ENCODE data around the gene SEC14L2.
"Not testable (repeated sequence)": the region's sequence is repeated elsewhere in the genome, so short reads cannot be mapped to it uniquely, and the experiment has no call there.

The SEC14L2 gene

DNA sequence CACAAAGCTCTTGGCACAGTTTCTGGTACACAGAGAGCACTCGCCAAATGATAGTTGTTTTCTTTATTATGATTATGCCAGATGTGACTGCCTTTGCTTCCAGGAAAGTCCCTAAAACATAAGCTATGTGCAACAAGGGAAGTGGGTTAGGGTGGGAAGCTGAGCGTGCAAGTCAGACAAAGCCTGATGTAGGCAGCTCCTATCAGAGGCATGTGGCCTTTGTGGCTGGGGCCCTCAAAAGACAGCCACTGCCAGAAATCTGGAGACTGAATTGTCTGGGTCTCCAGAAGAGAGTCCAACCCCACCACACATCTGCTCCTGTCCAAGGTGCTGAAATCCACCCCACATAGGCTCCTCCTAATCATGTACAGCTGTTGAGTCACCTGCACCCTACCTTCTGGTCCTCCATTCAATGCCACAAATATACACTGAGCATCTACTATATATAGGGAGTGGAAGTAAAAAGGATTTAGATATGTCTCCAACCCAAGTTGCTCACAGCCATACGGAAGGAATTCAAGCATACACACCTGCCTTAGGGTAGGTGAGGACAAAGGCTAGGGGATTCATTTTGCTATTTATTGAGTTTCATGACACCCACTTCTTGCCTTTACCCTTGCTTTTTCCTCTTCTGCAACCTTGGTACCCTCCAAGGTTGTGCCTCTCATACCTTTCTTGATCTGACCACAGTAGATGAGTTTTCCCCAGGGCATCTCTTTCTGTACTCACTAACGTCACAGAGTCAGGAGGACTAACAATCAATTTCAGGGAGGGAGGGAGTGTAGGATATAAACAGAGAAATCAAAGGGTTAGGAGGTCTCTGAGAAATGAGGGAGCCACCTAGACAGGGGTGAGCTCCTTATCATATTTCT is 62.6 kb downstream of the SEC14L2 start:
- no peak overlapping the region for H4K91ac ChIP-seq (ENCODE audit: low read depth, low read length)
- no peak overlapping the region for H3K23ac ChIP-seq (ENCODE audit: low read length)
- H2AFZ ChIP-seq (ENCODE audit: insufficient read depth, low read length, poor library complexity), result no peak overlapping the region
- H3K36me3 ChIP-seq (ENCODE audit: control insufficient read depth in 1 of 2, insufficient read depth in 2 of 2, low read length in 2 of 2), result no peaks in the 10 kb centered on the region
- H2BK5ac ChIP-seq (ENCODE audit: low read depth, low read length, poor library complexity), result no peak overlapping the region
- H3K27me3 ChIP-seq (ENCODE audit: insufficient read depth, low read length), result no peaks in the 10 kb centered on the region
- H4K8ac ChIP-seq (ENCODE audit: low read depth, low read length), result no peak overlapping the region
- no peak overlapping the region for H3K4me2 ChIP-seq (ENCODE audit: low read length)
- no peak overlapping the region for H2BK12ac ChIP-seq (ENCODE audit: low read length)
- no peak overlapping the region for H2AK5ac ChIP-seq (ENCODE audit: low read length)
- H3K14ac ChIP-seq (ENCODE audit: low read length), result no peak overlapping the region
- no peak overlapping the region for H2BK120ac ChIP-seq (ENCODE audit: insufficient read depth, low read length, poor library complexity)
- H3K4me1 ChIP-seq (ENCODE audit: control insufficient read depth in 1 of 2, insufficient read depth in 2 of 2, low read length in 2 of 2), result no peaks in the 10 kb centered on the region
- no peak overlapping the region for H3K4me3 ChIP-seq (ENCODE audit: low read depth, low read length)
- H3K27ac ChIP-seq (ENCODE audit: low read depth, low read length), result no peak overlapping the region
- no peak for DNase-seq
- WGBS (ENCODE audit: extremely low coverage, insufficient coverage, insufficient read length), result no CpG with 5 or more reads among the region's 4 CpGs
- no peak overlapping the region for H4K12ac ChIP-seq (ENCODE audit: low read depth, low read length)
- no peak overlapping the region for H3K18ac ChIP-seq (ENCODE audit: low read length)
- no peaks in the 10 kb centered on the region for H3K79me1 ChIP-seq (ENCODE audit: low read length)
- H3K79me2 ChIP-seq (ENCODE audit: control insufficient read depth, insufficient read depth, low read length, poor library complexity), result no peaks in the 10 kb centered on the region
- H3K4ac ChIP-seq (ENCODE audit: low read depth, low read length), result no peak overlapping the region
- H3K9me3 ChIP-seq (ENCODE audit: insufficient read depth, low read depth, low read length), result peaks cover 4% of the 10 kb centered on the region
- no peak overlapping the region for H3K9ac ChIP-seq (ENCODE audit: low read length)

DNA sequence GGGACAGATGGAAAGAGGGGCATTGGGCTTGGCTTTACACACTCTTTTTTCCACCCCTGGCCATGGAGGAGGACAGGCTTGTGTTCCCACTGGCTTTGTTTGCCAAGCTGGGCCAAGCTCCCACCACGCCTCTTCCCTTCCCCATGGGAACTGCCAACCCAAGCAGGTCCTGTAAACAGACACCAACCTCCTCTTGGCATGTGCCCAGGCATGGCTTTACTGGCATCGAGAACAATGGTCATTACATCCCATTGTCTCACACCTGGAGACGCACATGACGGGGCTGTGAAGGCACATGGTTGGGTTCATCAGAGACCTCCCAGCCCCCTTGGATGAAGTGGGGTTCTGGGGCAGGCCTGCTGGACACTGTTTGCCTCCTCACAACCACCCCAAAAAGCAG is 63.3 kb downstream of the SEC14L2 start:
- no peaks in the 10 kb centered on the region for H3K36me3 ChIP-seq (ENCODE audit: control insufficient read depth in 1 of 2, insufficient read depth in 2 of 2, low read length in 2 of 2)
- no peak overlapping the region for H3K23ac ChIP-seq (ENCODE audit: low read length)
- DNase-seq, result no peak
- H3K79me1 ChIP-seq (ENCODE audit: low read length), result no peaks in the 10 kb centered on the region
- H4K91ac ChIP-seq (ENCODE audit: low read depth, low read length), result no peak overlapping the region
- no peak overlapping the region for H2BK120ac ChIP-seq (ENCODE audit: insufficient read depth, low read length, poor library complexity)
- H2AFZ ChIP-seq (ENCODE audit: insufficient read depth, low read length, poor library complexity), result no peak overlapping the region
- no peaks in the 10 kb centered on the region for H3K27me3 ChIP-seq (ENCODE audit: insufficient read depth, low read length)
- H3K4me3 ChIP-seq (ENCODE audit: low read depth, low read length), result no peak overlapping the region
- H3K79me2 ChIP-seq (ENCODE audit: control insufficient read depth, insufficient read depth, low read length, poor library complexity), result no peaks in the 10 kb centered on the region
- no peak overlapping the region for H3K4ac ChIP-seq (ENCODE audit: low read depth, low read length)
- no peak overlapping the region for H2AK5ac ChIP-seq (ENCODE audit: low read length)
- no peak overlapping the region for H3K14ac ChIP-seq (ENCODE audit: low read length)
- no peak overlapping the region for H2BK5ac ChIP-seq (ENCODE audit: low read depth, low read length, poor library complexity)
- no peak overlapping the region for H3K4me2 ChIP-seq (ENCODE audit: low read length)
- H3K4me1 ChIP-seq (ENCODE audit: control insufficient read depth in 1 of 2, insufficient read depth in 2 of 2, low read length in 2 of 2), result no peaks in the 10 kb centered on the region
- H4K12ac ChIP-seq (ENCODE audit: low read depth, low read length), result no peak overlapping the region
- H4K8ac ChIP-seq (ENCODE audit: low read depth, low read length), result no peak overlapping the region
- no peak overlapping the region for H3K27ac ChIP-seq (ENCODE audit: low read depth, low read length)
- peaks cover 4% of the 10 kb centered on the region for H3K9me3 ChIP-seq (ENCODE audit: insufficient read depth, low read depth, low read length)
- no peak overlapping the region for H3K18ac ChIP-seq (ENCODE audit: low read length)
- no CpG with 5 or more reads among the region's 4 CpGs for WGBS (ENCODE audit: extremely low coverage, insufficient coverage, insufficient read length)
- H2BK12ac ChIP-seq (ENCODE audit: low read length), result no peak overlapping the region
- H3K9ac ChIP-seq (ENCODE audit: low read length), result no peak overlapping the region

DNA sequence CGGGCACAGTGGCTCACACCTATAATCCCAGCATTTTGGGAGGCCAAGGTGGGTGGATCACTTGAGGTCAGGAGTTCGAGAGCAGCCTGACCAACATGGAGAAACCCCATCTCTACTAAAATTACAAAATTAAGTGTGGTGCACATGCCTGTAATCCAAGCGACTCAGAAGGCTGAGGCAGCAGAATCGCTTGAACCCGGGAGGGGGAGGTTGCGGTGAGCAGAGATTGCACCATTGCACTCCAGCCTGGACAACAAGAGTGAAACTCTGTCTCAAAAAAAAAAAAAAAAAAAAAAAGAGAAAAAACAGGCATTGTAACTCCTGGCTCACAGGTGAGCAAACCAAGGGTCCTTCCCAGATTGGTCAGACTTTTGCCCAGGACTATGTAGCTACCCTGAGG is 63.7 kb downstream of the SEC14L2 start:
- H4K8ac ChIP-seq (ENCODE audit: low read depth, low read length); H3K18ac ChIP-seq (ENCODE audit: low read length); H3K9ac ChIP-seq (ENCODE audit: low read length); H3K79me2 ChIP-seq (ENCODE audit: control insufficient read depth, insufficient read depth, low read length, poor library complexity); H2BK120ac ChIP-seq (ENCODE audit: insufficient read depth, low read length, poor library complexity); H3K79me1 ChIP-seq (ENCODE audit: low read length); H2AK5ac ChIP-seq (ENCODE audit: low read length); H3K4me3 ChIP-seq (ENCODE audit: low read depth, low read length); DNase-seq; H3K4me1 ChIP-seq (ENCODE audit: control insufficient read depth in 1 of 2, insufficient read depth in 2 of 2, low read length in 2 of 2); H3K9me3 ChIP-seq (ENCODE audit: insufficient read depth, low read depth, low read length); H2BK5ac ChIP-seq (ENCODE audit: low read depth, low read length, poor library complexity); H3K27me3 ChIP-seq (ENCODE audit: insufficient read depth, low read length); H3K27ac ChIP-seq (ENCODE audit: low read depth, low read length); H3K36me3 ChIP-seq (ENCODE audit: control insufficient read depth in 1 of 2, insufficient read depth in 2 of 2, low read length in 2 of 2); H3K14ac ChIP-seq (ENCODE audit: low read length); H4K91ac ChIP-seq (ENCODE audit: low read depth, low read length); H2BK12ac ChIP-seq (ENCODE audit: low read length); H3K4me2 ChIP-seq (ENCODE audit: low read length); H2AFZ ChIP-seq (ENCODE audit: insufficient read depth, low read length, poor library complexity); H3K23ac ChIP-seq (ENCODE audit: low read length); H4K12ac ChIP-seq (ENCODE audit: low read depth, low read length); H3K4ac ChIP-seq (ENCODE audit: low read depth, low read length): not testable (repeated sequence)
- WGBS (ENCODE audit: extremely low coverage, insufficient coverage, insufficient read length), result no CpG with 5 or more reads among the region's 6 CpGs

DNA sequence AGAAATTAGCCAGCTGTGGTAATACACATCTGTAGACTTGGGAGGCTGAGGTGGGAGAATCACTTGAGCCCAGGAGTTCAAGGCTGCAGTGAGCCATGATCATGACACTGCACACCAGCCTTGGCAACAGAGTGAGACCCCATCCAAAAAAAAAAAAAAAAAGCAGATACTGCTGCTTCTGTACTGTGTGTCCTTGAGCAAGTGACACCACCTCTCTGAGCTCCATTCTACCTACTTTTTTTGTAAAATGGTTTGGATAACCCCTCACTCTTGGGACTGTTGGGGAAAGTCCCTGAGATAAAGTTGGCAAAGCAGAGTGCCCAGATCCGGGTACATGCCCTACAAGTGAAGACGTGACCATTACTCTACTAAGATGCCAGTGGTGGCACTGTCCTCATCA is 72.3 kb downstream of the SEC14L2 start:
- Histone ChIP-seq H3K27me3 (ENCODE audit: insufficient read depth, low read length) (peaks cover 2% of the 10 kb centered on the region), H3K79me2 (ENCODE audit: control insufficient read depth, insufficient read depth, low read length, poor library complexity) (no peaks in the 10 kb centered on the region), H3K27ac (ENCODE audit: low read depth, low read length) (no peak overlapping the region), H3K23ac (ENCODE audit: low read length) (no peak overlapping the region), H4K8ac (ENCODE audit: low read depth, low read length) (no peak overlapping the region), H3K4me3 (ENCODE audit: low read depth, low read length) (no peak overlapping the region), H3K9me3 (ENCODE audit: insufficient read depth, low read depth, low read length) (peaks cover 2% of the 10 kb centered on the region), H2BK5ac (ENCODE audit: low read depth, low read length, poor library complexity) (no peak overlapping the region), H3K4me2 (ENCODE audit: low read length) (no peak overlapping the region), H3K18ac (ENCODE audit: low read length) (no peak overlapping the region), H3K4me1 (ENCODE audit: control insufficient read depth in 1 of 2, insufficient read depth in 2 of 2, low read length in 2 of 2) (no peaks in the 10 kb centered on the region), H3K79me1 (ENCODE audit: low read length) (no peaks in the 10 kb centered on the region), H3K9ac (ENCODE audit: low read length) (no peak overlapping the region), H2AFZ (ENCODE audit: insufficient read depth, low read length, poor library complexity) (no peak overlapping the region), H4K91ac (ENCODE audit: low read depth, low read length) (no peak overlapping the region), H4K12ac (ENCODE audit: low read depth, low read length) (no peak overlapping the region), H3K36me3 (ENCODE audit: control insufficient read depth in 1 of 2, insufficient read depth in 2 of 2, low read length in 2 of 2) (no peaks in the 10 kb centered on the region), H2BK120ac (ENCODE audit: insufficient read depth, low read length, poor library complexity) (no peak overlapping the region), H3K14ac (ENCODE audit: low read length) (no peak overlapping the region), H3K4ac (ENCODE audit: low read depth, low read length) (no peak overlapping the region), H2AK5ac (ENCODE audit: low read length) (no peak overlapping the region), H2BK12ac (ENCODE audit: low read length) (no peak overlapping the region)
- no peak for DNase-seq
- no CpG with 5 or more reads among the region's 2 CpGs for WGBS (ENCODE audit: extremely low coverage, insufficient coverage, insufficient read length)

Measured in trophoblast cell (in vitro differentiated cells and primary cell).